ENCODE measurements around the gene LEKR1. TPM values are rescaled to one million over a fixed set of nuclear protein-coding genes. Genes with fewer than 3 reads are reported as not detected.

LEKR1 gene
- total RNA-seq, 1 donor from 2014 or later, result 2.3 TPM

DNA sequence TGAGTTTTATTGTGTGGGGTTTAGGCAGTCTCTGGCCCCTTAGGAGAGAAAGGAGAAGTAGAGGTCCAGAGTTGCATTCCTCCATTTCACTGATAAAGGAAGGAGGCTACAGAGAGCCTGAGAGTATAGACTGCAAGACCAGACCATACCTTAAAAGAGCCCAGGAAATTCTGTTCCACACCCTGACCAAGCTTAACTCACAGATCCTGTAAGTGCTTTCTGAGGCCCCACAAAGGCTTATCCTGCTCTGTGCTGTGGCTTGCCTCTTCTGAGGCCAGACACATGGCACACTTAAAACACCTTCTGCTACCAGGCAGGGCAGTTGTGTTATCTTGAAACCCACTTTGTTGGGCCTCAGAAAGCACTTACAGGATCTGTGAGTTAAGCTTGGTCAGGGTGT lies 39.2 kb upstream of the LEKR1 start:
- Histone ChIP-seq H3K36me3 (ENCODE audit: control insufficient read depth, insufficient read depth, low read length) (no peaks in the 10 kb centered on the region), H3K27me3 (ENCODE audit: control insufficient read depth, insufficient read depth, low read length) (no peaks in the 10 kb centered on the region), H3K4me3 (ENCODE audit: low read depth, low read length) (no peak overlapping the region)
- no peak for TF ChIP-seq CTCF (IDR thresholded peaks at IDR 0.05; ENCODE audit: insufficient read depth, low read length, poor library complexity, severe bottlenecking)
- no peak for DNase-seq (ENCODE audit: low read depth)

DNA sequence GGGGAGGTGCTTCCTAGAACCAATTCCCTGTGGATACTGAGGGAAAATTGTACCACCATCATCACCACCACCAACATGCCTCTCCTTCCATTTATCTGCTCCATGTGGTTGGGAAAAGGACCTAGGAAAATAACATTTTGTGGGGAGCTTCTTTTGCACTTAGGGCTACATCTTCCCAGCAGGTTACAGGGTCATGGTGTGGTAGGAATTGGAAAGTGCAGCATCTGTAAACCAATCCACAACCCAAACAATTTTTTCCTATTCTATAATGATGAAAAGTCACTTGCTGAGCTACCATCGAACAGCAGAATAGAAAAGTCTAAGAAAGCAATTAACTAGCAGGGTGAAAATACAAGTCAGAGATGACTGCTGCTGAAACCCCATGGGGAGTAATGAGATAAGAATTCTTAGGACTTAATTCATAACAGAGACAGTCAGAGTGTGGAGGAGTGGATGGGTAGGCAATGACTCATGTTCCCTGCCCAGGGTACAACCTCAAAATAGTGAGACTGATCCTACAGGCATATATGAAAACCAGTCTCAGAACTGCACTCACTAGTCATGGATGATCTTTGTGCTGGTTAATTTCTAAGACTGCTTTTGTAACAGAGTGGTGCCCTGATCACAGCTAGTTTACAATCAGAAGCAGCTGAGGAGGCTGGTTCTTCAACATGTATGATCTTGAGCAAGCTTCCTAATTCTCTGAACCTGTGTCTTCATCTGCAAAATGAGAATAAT lies 38.1 kb upstream of the LEKR1 start:
- no peak overlapping the region for H3K4me3 ChIP-seq (ENCODE audit: low read depth, low read length)
- no peaks in the 10 kb centered on the region for H3K36me3 ChIP-seq (ENCODE audit: control insufficient read depth, insufficient read depth, low read length)
- no peak for TF ChIP-seq CTCF (IDR thresholded peaks at IDR 0.05; ENCODE audit: insufficient read depth, low read length, poor library complexity, severe bottlenecking)
- peak; percentile 85 for DNase-seq (ENCODE audit: low read depth)
- no peaks in the 10 kb centered on the region for H3K27me3 ChIP-seq (ENCODE audit: control insufficient read depth, insufficient read depth, low read length)

DNA sequence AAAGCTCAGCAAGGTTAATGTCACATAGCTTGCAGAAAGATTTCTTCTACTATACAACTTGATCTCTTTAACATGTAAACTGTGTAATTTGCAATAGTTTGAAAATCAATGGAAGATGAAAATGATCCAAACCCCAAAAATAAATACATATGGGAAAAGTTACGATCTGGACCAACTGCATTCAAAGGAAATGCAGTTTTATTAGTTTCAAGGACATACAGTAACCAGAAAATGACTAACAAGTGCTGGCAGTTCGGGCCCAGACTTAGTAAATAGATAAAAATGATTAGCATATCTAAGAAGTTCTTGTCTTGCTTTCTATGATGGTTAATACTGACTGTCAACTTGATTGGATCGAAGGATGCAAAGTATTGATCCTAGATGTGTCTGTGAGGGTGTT lies 37.3 kb upstream of the LEKR1 start:
- Histone ChIP-seq H3K4me3 (ENCODE audit: low read depth, low read length) (no peak overlapping the region), H3K36me3 (ENCODE audit: control insufficient read depth, insufficient read depth, low read length) (no peaks in the 10 kb centered on the region), H3K27me3 (ENCODE audit: control insufficient read depth, insufficient read depth, low read length) (no peaks in the 10 kb centered on the region)
- no peak for TF ChIP-seq CTCF (IDR thresholded peaks at IDR 0.05; ENCODE audit: insufficient read depth, low read length, poor library complexity, severe bottlenecking)
- DNase-seq (ENCODE audit: low read depth), result no peak

- TF ChIP-seq CTCF (IDR thresholded peaks at IDR 0.05; ENCODE audit: insufficient read depth, low read length, poor library complexity, severe bottlenecking), result no peak
- Histone ChIP-seq H3K4me3 (ENCODE audit: low read depth, low read length) (no peak overlapping the region), H3K27me3 (ENCODE audit: control insufficient read depth, insufficient read depth, low read length) (no peaks in the 10 kb centered on the region), H3K36me3 (ENCODE audit: control insufficient read depth, insufficient read depth, low read length) (no peaks in the 10 kb centered on the region)
- no peak for DNase-seq (ENCODE audit: low read depth)
Observed at GRCh38 chr3:156790156-156790555, 36.0 kb upstream of the LEKR1 start.

- H3K36me3 ChIP-seq (ENCODE audit: control insufficient read depth, insufficient read depth, low read length), result no peaks in the 10 kb centered on the region
Observed at GRCh38 chr3:156792114-156792513, 34.0 kb upstream of the LEKR1 start.

More at GRCh38 chr3:156792114-156792513, 34.0 kb upstream of the LEKR1 start:
- DNase-seq (ENCODE audit: low read depth), result no peak
- Histone ChIP-seq H3K4me3 (ENCODE audit: low read depth, low read length) (no peak overlapping the region), H3K27me3 (ENCODE audit: control insufficient read depth, insufficient read depth, low read length) (no peaks in the 10 kb centered on the region)
- TF ChIP-seq CTCF (IDR thresholded peaks at IDR 0.05; ENCODE audit: insufficient read depth, low read length, poor library complexity, severe bottlenecking), result no peak
